GM19240 (cell line): ENCODE results near the gene AANAT.
"Not testable (repeated sequence)": the region's sequence is repeated elsewhere in the genome, so short reads cannot be mapped to it uniquely, and the experiment has no call there.

Experiments used
- DNase-seq: peaks from one replicate; pipeline ENCODE4 v3.0.0; 2011; ENCODE audit warnings: low spot score; ENCODE audit not compliant: insufficient read length

AANAT gene

GRCh38 chr17:76504117-76504516 lies 36.7 kb downstream of the AANAT start:
- DNase-seq: no peak

- DNase-seq: peak; percentile 77
Observed at GRCh38 chr17:76506408-76507345, 39.3 kb downstream of the AANAT start.

DNA sequence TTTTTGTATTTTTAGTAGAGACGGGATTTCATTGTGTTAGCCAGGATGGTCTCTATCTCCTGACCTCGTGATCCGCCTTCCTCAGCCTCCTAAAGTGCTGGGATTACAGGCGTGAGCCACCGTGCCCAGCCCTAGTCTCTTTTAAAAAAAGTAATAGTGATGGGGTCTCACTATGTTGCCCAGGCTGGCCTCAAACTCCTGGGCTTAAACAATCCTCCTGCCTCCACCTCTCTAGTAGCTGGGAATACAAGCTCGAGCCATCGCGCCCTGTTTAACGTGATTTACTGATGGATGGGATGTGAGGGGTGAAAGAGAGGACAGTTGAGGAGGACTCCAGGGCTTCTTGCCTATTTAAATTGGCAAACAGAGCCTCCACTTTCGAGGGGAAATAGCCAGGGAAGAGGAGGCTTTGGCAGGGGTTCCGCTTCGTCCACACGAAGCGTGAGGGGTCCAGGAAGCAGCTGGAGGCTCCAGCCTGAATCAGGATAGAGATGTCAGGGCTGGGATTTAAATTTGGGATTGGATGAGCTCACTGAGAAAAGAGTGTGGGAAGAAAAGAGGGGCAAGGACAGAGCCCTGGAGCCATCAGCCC lies 41.2 kb downstream of the AANAT start:
- not testable (repeated sequence) for DNase-seq

DNA sequence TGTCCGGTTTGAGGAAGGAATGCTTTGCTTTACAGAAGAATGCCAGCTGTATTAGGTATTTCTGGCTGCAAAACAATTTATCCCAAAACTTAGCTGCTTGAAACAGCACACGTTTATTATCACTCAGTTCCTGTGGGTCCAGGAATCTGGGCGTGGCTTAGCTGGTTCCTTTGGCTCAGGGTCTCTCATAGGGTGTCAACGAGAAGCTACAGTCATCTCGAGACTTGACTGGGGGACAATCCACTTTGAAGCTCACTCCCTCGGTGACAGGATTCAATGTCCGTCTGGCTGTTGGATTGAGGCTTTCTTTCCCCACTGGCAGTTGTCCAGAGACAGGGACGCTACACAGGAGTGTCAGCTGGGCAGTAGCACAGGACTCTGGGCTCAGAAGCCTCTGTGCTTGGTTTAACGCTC lies 43.4 kb downstream of the AANAT start:
- DNase-seq: no peak

- no peak for DNase-seq
Observed at GRCh38 chr17:76511668-76512365, 44.4 kb downstream of the AANAT start.

- no peak for DNase-seq
Observed at GRCh38 chr17:76512366-76513305, 45.2 kb downstream of the AANAT start.

- no peak for DNase-seq
Observed at GRCh38 chr17:76513306-76513692, 45.9 kb downstream of the AANAT start.

GRCh38 chr17:76514355-76514754 lies 47.0 kb downstream of the AANAT start:
- DNase-seq: not testable (repeated sequence)

DNA sequence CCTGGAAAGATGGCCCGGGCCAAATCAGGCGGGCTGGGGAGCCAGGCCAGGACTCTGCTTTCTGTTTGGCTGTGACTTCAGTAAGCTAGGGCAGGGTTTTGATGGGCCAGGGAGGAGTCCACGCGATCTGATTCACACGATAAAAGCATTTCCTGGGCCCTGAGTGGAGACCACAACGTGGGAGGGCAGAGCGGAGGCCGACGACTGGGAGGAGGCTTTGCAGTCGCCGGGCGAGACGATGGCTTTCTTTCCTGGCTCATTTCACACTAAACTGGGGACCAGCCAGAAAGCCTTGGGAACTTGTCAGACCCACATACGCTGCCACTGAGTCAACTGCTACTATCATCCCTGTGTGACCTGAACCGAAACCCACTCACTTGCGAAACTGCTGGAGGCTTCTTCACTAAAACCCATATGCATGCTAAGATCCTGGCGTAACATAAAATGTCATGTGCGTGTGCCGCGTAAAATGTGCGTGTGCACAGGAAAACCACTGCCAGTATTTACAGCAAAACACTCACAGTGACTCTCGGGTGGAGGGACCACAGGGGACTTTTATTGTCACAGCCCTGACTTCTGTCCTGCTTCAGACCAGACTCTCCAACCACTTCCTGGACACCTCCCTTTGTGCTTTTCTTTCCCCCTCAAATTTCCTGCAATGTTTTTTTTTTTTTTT lies 48.0 kb downstream of the AANAT start:
- no peak for DNase-seq

DNA sequence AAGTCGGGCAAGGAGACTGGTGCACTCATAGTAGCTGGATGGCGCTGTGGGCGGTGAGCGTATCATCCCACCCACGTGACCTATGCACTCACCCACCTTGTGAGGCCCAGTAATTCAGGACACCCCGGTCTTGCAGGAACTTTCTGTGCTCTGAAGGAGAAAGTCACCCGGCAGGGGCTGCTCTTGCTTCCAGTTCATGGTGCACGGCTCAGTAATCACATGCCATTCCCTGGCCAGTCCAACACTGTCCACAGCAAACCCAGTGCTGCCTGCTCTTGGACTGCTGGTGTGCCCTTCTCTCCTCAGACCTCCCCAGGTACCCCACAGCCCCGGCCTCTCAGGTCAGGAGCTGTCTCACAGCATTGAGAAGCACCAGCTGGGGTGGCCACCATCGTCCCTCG lies 50.2 kb downstream of the AANAT start:
- DNase-seq: no peak

DNA sequence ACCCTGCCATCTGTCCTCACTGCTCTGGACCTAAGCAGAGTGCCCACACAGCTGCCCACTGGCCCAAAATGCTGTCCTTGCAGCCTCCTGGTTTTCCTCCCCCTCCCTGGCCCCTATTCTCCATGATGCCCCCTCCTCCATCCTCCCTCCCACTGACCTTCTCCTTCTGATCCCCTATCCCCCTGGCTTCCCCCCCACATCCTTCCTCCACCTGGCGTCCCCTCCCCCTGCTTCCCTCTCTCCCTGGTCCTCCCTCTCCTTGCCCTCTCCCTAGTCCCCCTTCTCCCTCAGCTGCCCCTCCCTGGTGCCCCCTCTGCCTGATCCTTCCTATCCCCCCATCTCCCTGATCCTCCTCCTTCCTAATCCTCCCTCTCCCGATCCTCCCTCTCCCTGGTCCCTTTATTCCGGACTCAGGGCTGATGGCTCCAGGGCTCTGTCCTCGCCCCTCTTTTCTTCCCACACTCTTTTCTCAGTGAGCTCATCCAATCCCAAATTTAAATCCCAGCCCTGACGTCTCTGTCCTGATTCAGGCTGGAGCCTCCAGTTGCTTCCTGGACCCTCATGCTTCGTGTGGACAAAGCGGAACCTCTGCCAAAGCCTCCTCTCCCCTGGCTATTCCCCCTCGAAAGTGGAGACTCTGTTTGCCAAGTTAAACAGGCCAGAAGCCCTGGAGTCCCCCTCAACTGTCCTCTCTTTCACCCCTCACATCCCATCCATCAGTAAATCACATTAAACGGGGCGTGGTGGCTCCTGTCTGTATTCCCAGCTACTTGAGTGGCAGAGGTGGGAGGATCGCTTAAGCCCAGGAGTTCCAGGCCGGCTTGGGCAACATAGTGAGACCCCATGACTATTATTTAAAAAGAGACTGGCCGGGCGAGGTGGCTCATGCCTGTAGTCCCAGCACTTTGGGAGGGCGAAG lies 51.9 kb downstream of the AANAT start:
- no peak for DNase-seq
